Stimulated activated CD4-positive, alpha-beta T cell treated with anti-CD3 and anti-CD28 coated beads, Interleukin-2, amount 100 ng/mL, for 4 hours (primary cell): ENCODE results near the gene DNAJA1.
A peak's percentile ranks its signal among the peaks of the same experiment; 100 is the strongest.
"Not testable (repeated sequence)": the region's sequence is repeated elsewhere in the genome, so short reads cannot be mapped to it uniquely, and the experiment has no call there.

Source experiments
- DNase-seq: peaks from one replicate; pipeline ENCODE4 v3.0.0-alpha.2; 2020; ENCODE audit warnings: low read depth

DNAJA1 gene

GRCh38 chr9:33024966-33025571 is at the start of gene DNAJA1:
TSS of gene DNAJA1 (plus strand) at chr9:33025273. CDS start at chr9:33026485, 1,212 bp downstream.
- peak; percentile 95 for DNase-seq

- DNase-seq: no peak
Observed at GRCh38 chr9:32978051-32978450, 47.0 kb upstream of the DNAJA1 start.

DNA sequence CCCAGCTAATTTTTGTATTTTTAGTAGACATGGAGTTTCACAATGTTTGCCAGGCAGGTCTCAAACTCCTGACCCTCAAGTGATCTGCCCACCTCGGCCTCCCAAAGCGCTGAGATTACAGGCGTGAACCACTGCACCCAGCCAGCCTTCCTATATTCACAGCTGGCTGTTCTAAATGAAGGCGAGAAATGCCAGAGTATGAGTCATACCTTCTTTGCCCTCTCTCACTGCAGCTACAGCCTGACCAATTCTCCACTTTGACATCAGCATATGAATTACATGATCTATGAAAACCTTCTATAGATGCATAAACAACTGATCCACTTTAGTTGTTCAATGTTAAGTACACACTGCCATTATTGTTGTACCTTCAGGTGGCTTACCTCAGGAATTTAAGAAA is 38.1 kb upstream of the DNAJA1 start:
- DNase-seq: no peak

- no peak for DNase-seq
Observed at GRCh38 chr9:32989660-32990059, 35.4 kb upstream of the DNAJA1 start.

DNA sequence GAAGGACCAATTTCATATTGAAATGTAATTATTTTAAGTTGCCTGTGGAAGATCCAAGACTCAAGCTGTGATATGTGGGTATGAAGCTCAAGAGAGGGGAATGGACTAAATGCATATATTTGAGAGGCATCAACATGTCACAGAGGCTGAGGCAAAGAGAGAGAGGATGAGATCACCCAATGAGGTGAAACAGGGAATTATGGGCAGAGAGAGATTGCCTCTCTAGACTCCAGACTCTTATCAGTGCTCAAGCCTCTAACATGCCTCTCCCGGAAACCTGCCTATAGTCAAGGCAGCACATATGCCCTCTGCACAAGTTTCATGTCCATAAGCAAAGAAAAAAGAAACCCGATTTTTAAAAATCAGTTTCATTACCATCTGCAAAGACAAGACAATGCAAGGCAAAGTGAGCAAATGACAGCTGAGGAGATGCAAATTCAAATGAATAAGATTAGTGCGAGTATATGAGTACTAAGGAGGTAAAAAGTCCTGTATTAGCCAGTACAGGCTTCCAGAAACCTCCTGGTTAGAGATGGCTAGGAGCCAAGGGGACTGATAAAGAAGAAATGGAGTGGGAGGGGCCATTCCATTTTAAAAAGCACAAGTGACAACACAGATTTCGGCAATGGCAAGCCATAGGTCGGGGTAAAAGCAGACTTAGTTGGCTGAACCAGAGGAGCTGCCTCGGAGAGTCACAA is 33.0 kb upstream of the DNAJA1 start:
- DNase-seq: no peak

- DNase-seq: no peak
Observed at GRCh38 chr9:32992595-32993238, 32.4 kb upstream of the DNAJA1 start.

GRCh38 chr9:33000682-33001055 is 24.4 kb upstream of the DNAJA1 start:
- peak; percentile 12 for DNase-seq

- DNase-seq: not testable (repeated sequence)
Observed at GRCh38 chr9:33005335-33005734, 19.7 kb upstream of the DNAJA1 start.

DNA sequence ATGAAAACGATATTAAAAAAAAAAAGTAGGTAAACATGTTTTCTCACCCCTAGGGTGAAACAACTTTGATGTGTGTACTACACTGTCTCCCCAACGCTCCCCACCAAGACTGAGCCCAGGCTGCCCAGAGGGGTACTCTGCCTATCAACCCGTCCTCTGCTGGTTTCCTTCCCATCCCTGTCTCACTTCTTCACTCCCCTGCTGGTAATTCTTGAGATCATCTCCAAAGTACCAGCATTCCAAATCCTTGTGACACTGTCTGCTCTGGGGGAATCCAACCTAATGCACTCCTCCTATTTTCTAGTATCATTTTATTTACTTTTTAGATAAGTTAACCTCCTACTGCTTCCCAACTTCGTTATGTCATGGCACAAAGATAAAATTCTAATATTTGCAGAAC is 17.3 kb upstream of the DNAJA1 start:
- DNase-seq: no peak

- DNase-seq: no peak
Observed at GRCh38 chr9:33011831-33012230, 13.2 kb upstream of the DNAJA1 start.

DNA sequence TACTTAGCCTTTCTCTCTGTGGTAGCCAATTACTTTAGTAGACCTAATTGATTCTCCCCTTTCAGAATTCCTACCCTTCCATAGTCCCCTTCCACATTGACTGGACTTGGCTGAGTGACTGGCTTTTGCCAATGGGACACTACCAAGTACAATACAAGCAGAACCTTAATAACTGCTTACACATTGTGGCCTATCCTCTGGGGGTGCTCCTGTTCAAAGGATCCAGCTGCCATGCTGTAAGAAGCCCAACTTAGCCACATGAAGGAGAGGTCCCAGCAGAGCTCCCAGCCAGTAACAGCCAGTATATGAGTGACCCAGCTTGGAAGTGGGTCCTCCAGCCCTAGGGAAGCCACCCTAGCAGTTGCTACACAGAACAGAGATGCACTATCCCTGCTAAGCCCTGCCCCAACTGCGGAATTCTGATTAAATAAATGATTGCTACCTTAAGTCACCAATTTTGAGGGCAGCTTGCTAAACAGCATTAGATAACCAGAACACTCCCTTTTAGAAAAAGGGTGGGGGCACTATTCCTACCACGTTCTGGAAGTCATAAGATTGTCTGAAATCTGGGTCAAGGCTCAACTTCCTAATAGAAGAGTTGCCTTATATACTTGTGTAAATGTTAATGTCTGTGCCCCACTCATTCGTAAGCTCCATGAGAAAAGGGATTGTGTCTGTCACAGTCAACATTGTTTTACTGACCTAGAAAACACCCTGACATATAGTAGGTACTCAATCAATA is 12.6 kb upstream of the DNAJA1 start:
- no peak for DNase-seq

GRCh38 chr9:33013962-33014664 is 11.0 kb upstream of the DNAJA1 start:
- DNase-seq: no peak

GRCh38 chr9:33014665-33015014 is 10.4 kb upstream of the DNAJA1 start:
- DNase-seq: no peak

DNA sequence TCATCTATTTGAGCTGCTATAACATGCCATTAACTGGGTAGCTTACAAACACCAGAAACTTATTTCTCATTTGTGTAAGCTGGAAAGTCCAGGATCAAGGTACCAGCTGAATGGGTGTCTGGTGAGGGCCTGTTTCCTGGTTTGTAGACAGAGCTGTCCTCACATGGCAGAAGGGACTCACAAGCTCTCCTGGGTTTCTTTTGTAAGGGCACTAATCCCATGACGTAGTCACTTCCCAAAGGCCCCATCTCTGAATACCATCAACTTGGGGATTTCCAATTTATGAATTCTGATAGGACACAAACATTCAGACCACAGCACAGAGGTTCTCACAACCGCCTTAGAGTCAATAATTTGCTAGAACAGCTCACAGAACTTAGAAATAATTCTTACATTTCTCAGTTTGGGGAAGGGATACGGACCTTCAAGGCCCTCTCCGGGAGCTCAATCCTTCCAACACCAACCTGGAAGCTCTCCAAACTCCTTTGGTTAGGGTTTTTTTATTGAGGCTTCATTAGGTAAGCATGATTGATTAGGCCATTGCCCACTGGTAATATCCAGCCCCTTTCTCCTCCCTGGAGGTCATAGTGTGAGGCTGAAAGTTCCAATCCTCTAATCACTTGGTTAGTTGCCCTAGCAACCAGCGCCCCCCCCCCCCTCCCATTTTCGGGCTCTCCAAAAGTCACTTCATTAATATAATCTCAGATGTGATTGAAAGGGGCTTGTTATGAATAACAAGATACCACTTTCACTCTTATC is 7.6 kb upstream of the DNAJA1 start:
- no peak for DNase-seq

- no peak for DNase-seq
Observed at GRCh38 chr9:33019797-33020196, 5.3 kb upstream of the DNAJA1 start.

GRCh38 chr9:33022303-33022702 is 2.8 kb upstream of the DNAJA1 start:
- DNase-seq: no peak

DNA sequence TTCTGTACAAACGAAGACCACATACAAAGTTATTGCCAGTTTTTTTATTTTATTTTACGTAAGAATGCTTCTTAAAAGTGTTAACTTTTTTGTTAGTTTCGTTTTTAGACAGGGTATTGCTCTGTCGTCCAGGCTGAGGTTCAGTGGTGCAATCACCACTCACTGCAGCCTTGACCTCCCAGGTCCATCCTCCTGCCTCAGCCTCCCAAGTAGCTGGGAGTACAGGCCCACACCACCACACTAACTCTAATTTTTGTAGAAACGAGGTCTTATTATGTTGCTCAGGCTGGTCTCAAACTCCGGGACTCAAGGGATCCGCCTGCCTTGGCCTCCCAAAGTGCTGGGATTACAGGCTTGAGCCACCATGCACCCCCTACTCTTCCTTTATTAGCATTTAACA is 2.3 kb upstream of the DNAJA1 start:
- no peak for DNase-seq

DNA sequence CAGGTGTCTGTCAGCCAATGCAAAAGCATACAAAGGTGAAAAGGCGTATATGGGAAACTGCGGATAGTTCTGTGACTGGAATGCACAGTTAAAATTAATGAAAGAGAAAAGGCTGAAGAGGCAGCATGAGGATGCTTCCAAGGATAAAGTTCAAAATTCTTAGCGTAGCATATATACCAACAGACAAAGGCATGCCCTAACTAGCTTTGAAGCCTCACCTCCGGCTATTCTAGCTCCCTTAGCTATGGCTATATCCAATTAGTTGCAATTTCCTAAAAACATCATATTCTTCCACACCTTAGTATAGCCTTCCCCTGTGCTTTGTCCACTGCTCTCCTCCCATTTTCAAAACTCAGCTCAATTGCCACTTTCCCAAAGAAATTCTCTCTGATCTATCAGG is 1.4 kb upstream of the DNAJA1 start:
- no peak for DNase-seq

- no peak for DNase-seq
Observed at GRCh38 chr9:33024126-33024965, 727 bp upstream of the DNAJA1 start.

GRCh38 chr9:33025572-33026342 is 684 bp downstream of the DNAJA1 start:
- peak; percentile 77 for DNase-seq
